ENCODE results near the gene FNDC1.

Gene FNDC1

DNA sequence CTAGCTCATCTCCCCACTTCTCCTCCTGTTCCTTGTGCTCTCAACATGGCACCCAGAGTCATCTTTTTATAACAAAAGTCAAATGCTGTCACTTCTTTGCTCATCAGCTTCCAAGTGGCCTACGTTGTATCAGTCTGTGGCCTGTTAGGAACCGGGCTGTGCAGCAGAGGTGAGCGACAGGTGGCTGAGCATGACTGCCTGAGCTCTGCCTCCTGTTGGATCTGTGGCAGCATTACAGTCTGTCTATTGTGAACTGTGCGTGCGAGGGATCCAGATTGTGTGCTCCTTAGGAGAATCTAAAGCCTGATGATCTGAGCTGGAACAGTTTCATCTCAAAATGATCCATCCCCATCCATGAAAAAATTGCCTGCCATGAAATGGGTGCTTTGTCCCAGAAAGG lies 129.6 kb downstream of the FNDC1 start:
- Histone ChIP-seq H3K27me3 (replicated peaks; ENCODE audit: control insufficient read depth, insufficient read depth, low read length) (no peaks in the 10 kb centered on the region), H3K4me3 (replicated peaks; ENCODE audit: low read depth, low read length) (no peak overlapping the region), H3K36me3 (ENCODE audit: control insufficient read depth, insufficient read depth, low read length) (no peaks in the 10 kb centered on the region)
- no peak for DNase-seq (ENCODE audit: extremely low read depth, insufficient read length)
- TF ChIP-seq, protein P1, sequence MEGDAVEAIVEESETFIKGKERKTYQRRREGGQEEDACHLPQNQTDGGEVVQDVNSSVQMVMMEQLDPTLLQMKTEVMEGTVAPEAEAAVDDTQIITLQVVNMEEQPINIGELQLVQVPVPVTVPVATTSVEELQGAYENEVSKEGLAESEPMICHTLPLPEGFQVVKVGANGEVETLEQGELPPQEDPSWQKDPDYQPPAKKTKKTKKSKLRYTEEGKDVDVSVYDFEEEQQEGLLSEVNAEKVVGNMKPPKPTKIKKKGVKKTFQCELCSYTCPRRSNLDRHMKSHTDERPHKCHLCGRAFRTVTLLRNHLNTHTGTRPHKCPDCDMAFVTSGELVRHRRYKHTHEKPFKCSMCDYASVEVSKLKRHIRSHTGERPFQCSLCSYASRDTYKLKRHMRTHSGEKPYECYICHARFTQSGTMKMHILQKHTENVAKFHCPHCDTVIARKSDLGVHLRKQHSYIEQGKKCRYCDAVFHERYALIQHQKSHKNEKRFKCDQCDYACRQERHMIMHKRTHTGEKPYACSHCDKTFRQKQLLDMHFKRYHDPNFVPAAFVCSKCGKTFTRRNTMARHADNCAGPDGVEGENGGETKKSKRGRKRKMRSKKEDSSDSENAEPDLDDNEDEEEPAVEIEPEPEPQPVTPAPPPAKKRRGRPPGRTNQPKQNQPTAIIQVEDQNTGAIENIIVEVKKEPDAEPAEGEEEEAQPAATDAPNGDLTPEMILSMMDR (IDR thresholded peaks at IDR 0.05; ENCODE audit: insufficient read depth, low read length, poor library complexity, severe bottlenecking): peak; percentile 13

DNA sequence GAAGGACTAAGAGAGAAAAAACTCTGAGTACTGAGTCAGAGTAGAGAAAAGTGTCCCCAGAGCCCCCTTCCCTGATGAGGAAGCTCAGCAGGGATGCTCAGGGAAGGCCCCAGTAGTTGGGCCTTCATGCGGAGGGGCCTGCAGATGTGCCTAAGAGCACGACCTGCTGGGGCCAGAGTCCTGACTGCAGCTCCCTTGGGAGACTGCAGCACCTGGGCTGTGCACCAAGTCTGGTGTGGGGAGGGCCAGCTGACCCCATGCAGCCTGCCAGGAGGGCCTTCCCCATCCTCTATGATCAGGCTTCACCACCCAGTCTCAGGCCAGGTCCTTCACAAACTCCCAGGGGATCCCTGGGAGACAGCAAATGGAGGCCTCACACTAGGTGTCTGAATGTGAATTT lies 130.4 kb downstream of the FNDC1 start:
- Histone ChIP-seq H3K4me3 (replicated peaks; ENCODE audit: low read depth, low read length) (no peak overlapping the region), H3K36me3 (ENCODE audit: control insufficient read depth, insufficient read depth, low read length) (no peaks in the 10 kb centered on the region), H3K27me3 (replicated peaks; ENCODE audit: control insufficient read depth, insufficient read depth, low read length) (no peaks in the 10 kb centered on the region)
- DNase-seq (ENCODE audit: extremely low read depth, insufficient read length): no peak
- TF ChIP-seq, protein P1 (IDR thresholded peaks at IDR 0.05; ENCODE audit: insufficient read depth, low read length, poor library complexity, severe bottlenecking): no peak

DNA sequence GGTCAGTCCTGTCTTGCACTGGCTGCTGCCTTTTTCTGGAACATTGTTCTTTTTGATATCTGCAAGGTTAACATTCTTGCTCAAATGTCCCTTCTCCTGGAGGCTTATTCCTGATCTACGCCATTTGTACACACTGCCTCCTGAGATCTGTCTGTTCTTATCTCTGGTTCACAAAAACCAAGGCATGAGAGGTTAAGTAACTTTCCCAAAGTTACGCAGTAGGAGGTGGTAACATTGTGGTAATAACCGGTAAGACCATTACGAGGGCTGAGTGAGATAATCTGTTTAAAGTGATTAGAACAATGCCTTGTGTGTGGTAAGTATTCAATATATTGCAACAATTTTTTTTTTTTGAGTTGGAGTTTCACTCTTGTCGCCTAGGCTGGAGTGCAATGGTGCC lies 132.1 kb downstream of the FNDC1 start:
- Histone ChIP-seq H3K27me3 (replicated peaks; ENCODE audit: control insufficient read depth, insufficient read depth, low read length) (no peaks in the 10 kb centered on the region), H3K36me3 (ENCODE audit: control insufficient read depth, insufficient read depth, low read length) (no peaks in the 10 kb centered on the region), H3K4me3 (replicated peaks; ENCODE audit: low read depth, low read length) (no peak overlapping the region)
- DNase-seq (ENCODE audit: extremely low read depth, insufficient read length): no peak
- TF ChIP-seq, protein P1 (IDR thresholded peaks at IDR 0.05; ENCODE audit: insufficient read depth, low read length, poor library complexity, severe bottlenecking): no peak

DNA sequence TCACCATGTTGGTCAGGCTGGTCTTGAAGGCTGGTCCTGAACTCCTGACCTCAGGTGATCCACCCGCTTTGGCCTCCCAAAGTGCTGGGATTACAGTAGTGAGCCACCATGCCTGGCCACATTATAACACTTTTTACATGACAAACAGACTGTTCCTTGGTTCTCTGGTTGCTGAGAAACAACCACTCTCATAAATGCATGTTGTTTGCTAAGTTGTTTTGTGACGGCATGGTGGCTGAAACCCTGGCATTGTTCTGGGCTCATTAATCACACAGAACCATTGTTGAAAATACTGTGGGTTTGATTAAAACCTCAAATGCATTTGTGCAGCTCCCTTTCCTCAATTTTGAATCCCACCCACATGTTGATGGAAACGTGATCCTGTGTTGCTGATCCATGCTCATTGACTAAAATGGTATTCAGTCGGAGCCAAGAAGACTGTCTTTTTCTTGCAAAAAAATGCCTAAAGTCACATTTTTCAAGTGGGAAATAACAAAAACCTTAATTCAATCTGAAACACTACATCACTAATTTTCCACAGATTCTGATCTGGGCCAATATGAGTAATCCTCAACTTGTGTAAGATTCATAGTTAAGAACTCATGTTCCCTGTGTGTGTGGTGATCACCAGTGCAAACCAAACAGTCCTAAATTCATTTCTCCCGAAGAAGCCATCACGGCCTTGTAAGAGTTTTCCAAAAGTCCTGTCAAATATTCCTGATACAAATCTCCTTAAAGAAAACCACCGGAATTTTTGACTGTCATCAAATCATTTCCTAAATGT lies 132.8 kb downstream of the FNDC1 start:
- TF ChIP-seq, protein P1 (IDR thresholded peaks at IDR 0.05; ENCODE audit: insufficient read depth, low read length, poor library complexity, severe bottlenecking): no peak
- Histone ChIP-seq H3K27me3 (replicated peaks; ENCODE audit: control insufficient read depth, insufficient read depth, low read length) (no peaks in the 10 kb centered on the region), H3K36me3 (ENCODE audit: control insufficient read depth, insufficient read depth, low read length) (no peaks in the 10 kb centered on the region), H3K4me3 (replicated peaks; ENCODE audit: low read depth, low read length) (no peak overlapping the region)
- DNase-seq (ENCODE audit: extremely low read depth, insufficient read length): no peak

DNA sequence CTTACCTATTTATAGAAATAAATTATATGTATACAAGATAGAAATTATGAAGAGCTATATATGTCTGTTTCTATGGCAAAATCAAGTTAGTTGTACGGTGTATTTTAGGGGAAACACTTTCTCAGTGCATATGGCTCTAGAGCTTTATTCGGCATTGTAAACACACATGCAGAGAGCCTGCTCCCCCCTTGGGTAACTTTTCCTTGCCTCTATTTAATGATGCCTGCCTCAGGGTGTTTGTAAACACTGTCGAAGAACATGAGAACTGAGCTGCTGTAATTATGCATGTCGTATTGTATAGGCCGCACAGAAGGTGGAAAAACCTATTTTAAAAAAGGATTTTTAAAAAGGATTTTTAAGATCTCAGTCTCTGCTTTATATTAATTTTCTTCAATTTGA lies 133.4 kb downstream of the FNDC1 start:
- DNase-seq (ENCODE audit: extremely low read depth, insufficient read length): no peak
- no peaks in the 10 kb centered on the region for H3K27me3 ChIP-seq (replicated peaks; ENCODE audit: control insufficient read depth, insufficient read depth, low read length)
- no peak overlapping the region for H3K4me3 ChIP-seq (replicated peaks; ENCODE audit: low read depth, low read length)
- TF ChIP-seq, protein P1 (IDR thresholded peaks at IDR 0.05; ENCODE audit: insufficient read depth, low read length, poor library complexity, severe bottlenecking): no peak
- no peaks in the 10 kb centered on the region for H3K36me3 ChIP-seq (ENCODE audit: control insufficient read depth, insufficient read depth, low read length)
